ENCODE data around the gene NOL4L. TPM values are rescaled to one million over a fixed set of nuclear protein-coding genes. Genes with fewer than 3 reads are reported as not detected.

The NOL4L gene
- total RNA-seq = 25.0 TPM

GRCh38 chr20:32585011-32585585 is at the start of gene NOL4L:
NOL4L (minus strand) TSS chr20:32585333; CDS start chr20:32584890, 443 bp downstream.

Other genes starting within 250 kb of the NOL4L start
- gene ASXL1, start 227.0 kb downstream of the NOL4L start, total RNA-seq = 84.4 TPM
- gene C20orf203, start 88.6 kb upstream of the NOL4L start, total RNA-seq = 0.47 TPM
- 19.6 TPM for gene COMMD7, start 158.1 kb upstream of the NOL4L start, total RNA-seq
- 4.7 TPM for gene DNMT3B, start 177.1 kb upstream of the NOL4L start, total RNA-seq
- gene MAPRE1, start 234.6 kb upstream of the NOL4L start, total RNA-seq = 69.2 TPM